ENCODE measurements around the gene KLHDC10. TPM values are rescaled to one million over a fixed set of nuclear protein-coding genes. Genes with fewer than 3 reads are reported as not detected.
"Not testable (repeated sequence)": the region's sequence is repeated elsewhere in the genome, so short reads cannot be mapped to it uniquely, and the experiment has no call there.

Gene KLHDC10
- total RNA-seq, 1 donor from 2014 or later, result 29.8 TPM

DNA sequence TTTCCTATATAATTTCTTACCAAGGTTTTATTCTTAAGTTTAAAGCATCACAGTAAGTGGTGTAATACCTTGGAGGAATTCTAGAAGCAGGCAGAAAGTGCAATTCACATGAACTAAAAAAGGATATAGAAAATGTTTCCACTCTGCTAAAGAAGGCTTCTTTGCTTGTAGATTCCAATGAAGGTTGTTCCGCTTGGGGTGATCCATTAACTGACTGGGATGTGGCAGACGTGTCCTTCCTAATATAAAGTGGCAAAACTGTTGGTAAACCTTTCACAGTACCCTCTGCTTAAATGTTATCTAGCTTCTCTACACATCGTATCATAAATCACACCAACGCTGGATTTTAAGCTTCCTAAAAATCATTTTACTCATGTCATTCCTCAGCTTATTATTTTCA is 21.4 kb upstream of the KLHDC10 start:
- Mint-ChIP-seq H3K4me1 (ENCODE audit: low read depth, unreplicated experiment) (peaks cover 3% of the 10 kb centered on the region), H3K36me3 (ENCODE audit: unreplicated experiment) (no peaks in the 10 kb centered on the region), H3K9me3 (ENCODE audit: unreplicated experiment) (peaks cover 5% of the 10 kb centered on the region), H3K27me3 (ENCODE audit: unreplicated experiment) (peaks cover 4% of the 10 kb centered on the region), H3K4me3 (ENCODE audit: unreplicated experiment) (no peak overlapping the region), H3K27ac (ENCODE audit: unreplicated experiment) (no peak overlapping the region)
- TF ChIP-seq CTCF (IDR thresholded peaks at IDR 0.05; ENCODE audit: partially characterized antibody, unreplicated experiment), result no peak
- DNase-seq, result no peak

DNA sequence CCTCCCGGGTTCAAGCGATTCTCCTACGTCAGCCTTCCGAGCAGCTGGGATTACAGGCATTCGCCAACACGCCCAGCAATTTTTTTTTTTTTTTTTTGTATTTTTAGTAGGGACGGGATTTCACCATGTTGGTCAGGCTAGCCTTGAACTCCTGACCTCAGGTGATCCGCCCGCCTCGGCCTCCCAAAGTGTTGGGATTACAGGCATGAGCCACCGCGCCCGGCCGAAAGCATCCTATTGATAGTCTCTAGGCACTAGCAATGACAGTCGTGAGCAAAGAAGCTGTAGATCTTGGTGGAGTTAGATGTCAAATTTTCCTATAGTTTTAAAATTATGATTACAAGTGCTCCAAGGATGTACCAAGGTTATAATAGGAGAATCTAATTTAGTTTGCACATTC is 18.1 kb upstream of the KLHDC10 start:
- not testable (repeated sequence) for H3K4me3 Mint-ChIP-seq (ENCODE audit: unreplicated experiment); DNase-seq; H3K4me1 Mint-ChIP-seq (ENCODE audit: low read depth, unreplicated experiment); H3K36me3 Mint-ChIP-seq (ENCODE audit: unreplicated experiment); H3K9me3 Mint-ChIP-seq (ENCODE audit: unreplicated experiment); H3K27ac Mint-ChIP-seq (ENCODE audit: unreplicated experiment); H3K27me3 Mint-ChIP-seq (ENCODE audit: unreplicated experiment)

- not testable (repeated sequence) for H3K4me1 Mint-ChIP-seq (ENCODE audit: low read depth, unreplicated experiment); H3K4me3 Mint-ChIP-seq (ENCODE audit: unreplicated experiment); DNase-seq; H3K9me3 Mint-ChIP-seq (ENCODE audit: unreplicated experiment); H3K36me3 Mint-ChIP-seq (ENCODE audit: unreplicated experiment); H3K27me3 Mint-ChIP-seq (ENCODE audit: unreplicated experiment); H3K27ac Mint-ChIP-seq (ENCODE audit: unreplicated experiment)
These were observed 15.1 kb upstream of the KLHDC10 start for GRCh38 chr7:130055198-130055597.

DNA sequence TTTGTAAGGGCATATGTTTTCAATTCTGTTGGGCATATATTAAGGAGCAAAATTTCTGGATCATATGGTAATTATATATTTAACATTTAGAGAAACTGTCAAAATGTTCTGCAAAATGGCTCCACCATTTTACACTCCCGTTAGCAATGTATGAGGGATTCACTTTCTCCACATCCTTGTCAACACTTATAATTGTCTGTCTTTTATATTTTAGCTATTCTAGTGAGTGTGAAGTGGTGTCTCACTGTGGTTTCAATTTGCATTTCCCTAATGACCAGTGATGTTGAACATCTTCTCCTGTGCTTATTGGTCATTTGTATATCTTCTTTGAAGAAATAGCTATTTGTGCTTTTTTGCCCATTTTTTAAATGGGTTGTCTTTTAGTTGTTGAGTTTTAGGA is 8.1 kb upstream of the KLHDC10 start:
- Mint-ChIP-seq H3K4me3 (ENCODE audit: unreplicated experiment) (no peak overlapping the region), H3K36me3 (ENCODE audit: unreplicated experiment) (no peaks in the 10 kb centered on the region), H3K27ac (ENCODE audit: unreplicated experiment) (no peak overlapping the region), H3K4me1 (ENCODE audit: low read depth, unreplicated experiment) (no peaks in the 10 kb centered on the region), H3K27me3 (ENCODE audit: unreplicated experiment) (peaks cover 2% of the 10 kb centered on the region), H3K9me3 (ENCODE audit: unreplicated experiment) (no peaks in the 10 kb centered on the region)
- TF ChIP-seq CTCF (IDR thresholded peaks at IDR 0.05; ENCODE audit: partially characterized antibody, unreplicated experiment), result no peak
- no peak for DNase-seq

- Mint-ChIP-seq H3K4me3 (ENCODE audit: unreplicated experiment) (no peak overlapping the region), H3K4me1 (ENCODE audit: low read depth, unreplicated experiment) (no peaks in the 10 kb centered on the region), H3K27me3 (ENCODE audit: unreplicated experiment) (peaks cover 2% of the 10 kb centered on the region), H3K9me3 (ENCODE audit: unreplicated experiment) (no peaks in the 10 kb centered on the region), H3K27ac (ENCODE audit: unreplicated experiment) (no peak overlapping the region), H3K36me3 (ENCODE audit: unreplicated experiment) (no peaks in the 10 kb centered on the region)
- peak; percentile 83 for DNase-seq
- peak; percentile 83 for TF ChIP-seq CTCF (IDR thresholded peaks at IDR 0.05; ENCODE audit: partially characterized antibody, unreplicated experiment)
These were observed 7.3 kb upstream of the KLHDC10 start for GRCh38 chr7:130063036-130063435.

- H3K36me3 Mint-ChIP-seq (ENCODE audit: unreplicated experiment); H3K4me3 Mint-ChIP-seq (ENCODE audit: unreplicated experiment); DNase-seq; H3K9me3 Mint-ChIP-seq (ENCODE audit: unreplicated experiment); H3K27ac Mint-ChIP-seq (ENCODE audit: unreplicated experiment); H3K4me1 Mint-ChIP-seq (ENCODE audit: low read depth, unreplicated experiment); H3K27me3 Mint-ChIP-seq (ENCODE audit: unreplicated experiment): not testable (repeated sequence)
These were observed 5.8 kb upstream of the KLHDC10 start for GRCh38 chr7:130064580-130064926.

Measured in glutamatergic neuron (in vitro differentiated cells).